Ascending aorta (tissue), 2 donors: ENCODE measurements around the gene GRIK1. TPM values are rescaled to one million over a fixed set of nuclear protein-coding genes. Genes with fewer than 3 reads are reported as not detected.

Source experiments
- DNase-seq, 2 donors: peaks; one replicate each; pipeline ENCODE4 v3.0.0-alpha.2; 2019; ENCODE audit warnings: low spot score in 2 of 2
- H3K27ac ChIP-seq, 2 donors: fragments of 200-600 bp; sonication (generic); one replicate each; pipeline ENCODE4 v1.5.1; 2016 to 2017; ENCODE audit warnings: mild to moderate bottlenecking in 1 of 2
- H3K27me3 ChIP-seq: fragments of 200-600 bp; sonication (generic); one replicate; pipeline ENCODE4 v1.5.1; 2017
- H3K36me3 ChIP-seq, 2 donors: fragments of 200-600 bp; sonication (generic); one replicate each; pipeline ENCODE4 v1.5.1; 2016
- H3K4me1 ChIP-seq, 2 donors: fragments of 200-600 bp; sonication (generic); one replicate each; pipeline ENCODE4 v1.5.1; 2016 to 2017; ENCODE audit warnings: mild to moderate bottlenecking in 1 of 2
- H3K4me3 ChIP-seq, 2 donors: fragments of 200-600 bp; sonication (generic); one replicate each; pipeline ENCODE4 v1.5.1; 2016 to 2017; ENCODE audit warnings: mild to moderate bottlenecking in 1 of 2
- H3K9me3 ChIP-seq, 2 donors: fragments of 200-600 bp; sonication (generic); one replicate each; pipeline ENCODE4 v1.5.1; 2016
- CTCF ChIP-seq, 3 experiments: fragments of 200-600 bp in 2 of 3; fragments of 450-650 bp in 1 of 3; sonication (generic) in 2 of 3; IDR thresholded peaks; one replicate each; pipeline ENCODE4 v1.5.1; 2016 to 2019; ENCODE audit warnings: antibody characterized with exemption in 3 of 3, mild to moderate bottlenecking in 1 of 3, moderate library complexity in 1 of 3
- intact Hi-C: fragments of 100-400 bp; cut with DNase I; formaldehyde crosslinking; loops from one replicate; pipeline ENCODE4 v1.15.1; 2023
- total RNA-seq: library from RNA; depleted of rRNA; stranded (reverse); fragments of >200 nt; gene quantifications from one replicate; pipeline ENCODE4 v1.1.0, GENCODE V29; 2016

Gene GRIK1
- total RNA-seq, 1 donor from 2014 or later, result not detected

- intact Hi-C loops, result no loop called here
- H3K4me1 ChIP-seq, result no peaks in the 10 kb centered on the region
- H3K4me3 ChIP-seq, result no peak overlapping the region
- no peaks in the 10 kb centered on the region for H3K36me3 ChIP-seq
- H3K27me3 ChIP-seq, result no peaks in the 10 kb centered on the region
- no peaks in the 10 kb centered on the region for H3K9me3 ChIP-seq
- no peak for DNase-seq
- TF ChIP-seq CTCF (IDR thresholded peaks at IDR 0.05), result no peak
- no peak overlapping the region for H3K27ac ChIP-seq
Observed at GRCh38 chr21:29640080-29640508, 299.7 kb downstream of the GRIK1 start.

- H3K27me3 ChIP-seq, result no peaks in the 10 kb centered on the region
- H3K4me3 ChIP-seq, result no peak overlapping the region
- H3K27ac ChIP-seq, result no peak overlapping the region
- no peak for TF ChIP-seq CTCF (IDR thresholded peaks at IDR 0.05)
- intact Hi-C loops, result no loop called here
- DNase-seq, result no peak
- H3K4me1 ChIP-seq, result no peaks in the 10 kb centered on the region
- no peaks in the 10 kb centered on the region for H3K9me3 ChIP-seq
- no peaks in the 10 kb centered on the region for H3K36me3 ChIP-seq
Observed at GRCh38 chr21:29639366-29640079, 300.3 kb downstream of the GRIK1 start.

GRCh38 chr21:29638761-29639327 is 301.0 kb downstream of the GRIK1 start:
- no peaks in the 10 kb centered on the region for H3K9me3 ChIP-seq
- no peak for TF ChIP-seq CTCF (IDR thresholded peaks at IDR 0.05)
- no peaks in the 10 kb centered on the region for H3K27me3 ChIP-seq
- H3K36me3 ChIP-seq, result no peaks in the 10 kb centered on the region
- no peaks in the 10 kb centered on the region for H3K4me1 ChIP-seq
- intact Hi-C loops, result no loop called here
- no peak overlapping the region for H3K4me3 ChIP-seq
- H3K27ac ChIP-seq, result no peak overlapping the region
- no peak for DNase-seq

GRCh38 chr21:29638138-29638537 is 301.7 kb downstream of the GRIK1 start:
- no peaks in the 10 kb centered on the region for H3K36me3 ChIP-seq
- no peak overlapping the region for H3K27ac ChIP-seq
- intact Hi-C loops, result no loop called here
- no peak for DNase-seq
- H3K27me3 ChIP-seq, result no peaks in the 10 kb centered on the region
- H3K4me1 ChIP-seq, result no peaks in the 10 kb centered on the region
- H3K9me3 ChIP-seq, result no peaks in the 10 kb centered on the region
- no peak overlapping the region for H3K4me3 ChIP-seq
- no peak for TF ChIP-seq CTCF (IDR thresholded peaks at IDR 0.05)

GRCh38 chr21:29637553-29637952 is 302.2 kb downstream of the GRIK1 start:
- intact Hi-C loops, result no loop called here
- no peak for DNase-seq
- Histone ChIP-seq H3K4me3 (no peak overlapping the region), H3K27me3 (no peaks in the 10 kb centered on the region), H3K9me3 (no peaks in the 10 kb centered on the region), H3K36me3 (no peaks in the 10 kb centered on the region), H3K27ac (no peak overlapping the region), H3K4me1 (no peaks in the 10 kb centered on the region)
- no peak for TF ChIP-seq CTCF (IDR thresholded peaks at IDR 0.05)
